ENCODE results near the gene KMT2D.

DNA sequence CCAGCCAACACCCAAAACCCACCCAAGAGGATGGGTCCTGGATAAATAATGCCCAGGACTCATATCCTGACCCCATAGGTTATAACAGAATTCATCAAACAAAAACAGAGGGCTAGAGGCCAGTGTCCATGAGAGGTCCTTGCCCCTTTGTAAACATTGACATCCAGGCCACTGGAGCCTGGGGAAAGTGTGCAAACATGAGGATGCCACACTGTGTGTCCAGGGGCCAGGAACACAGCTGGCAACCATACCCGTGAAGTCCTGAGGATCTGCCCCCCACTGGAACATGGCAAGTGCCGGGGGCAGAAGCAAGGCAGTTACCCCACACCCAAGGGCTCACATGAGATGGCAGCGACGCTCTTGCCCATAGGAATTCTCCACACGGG, 4.2 kb upstream of the KMT2D start:
- TF ChIP-seq POLR2AphosphoS5 (IDR thresholded peaks at IDR 0.05; ENCODE audit: low read depth, low read length), result no peak
- TF ChIP-seq TAF1 (IDR thresholded peaks at IDR 0.05; ENCODE audit: borderline replicate concordance, low read depth, low read length), result no peak

Measured in GM12892 (cell line).